WTC11 (cell line): ENCODE data around the gene PGM3.

Experiments used
- CREB1 ChIP-seq: sonication (generic); formaldehyde crosslinking; IDR thresholded peaks from 2 replicates; pipeline ENCODE4 v1.8.0; 2023; ENCODE audit warnings: mild to moderate bottlenecking, missing genetic modification reagents
- NR2C2 ChIP-seq: sonication (generic); formaldehyde crosslinking; IDR thresholded peaks from 2 replicates; pipeline ENCODE4 v1.8.0; 2022; ENCODE audit warnings: mild to moderate bottlenecking, missing genetic modification reagents
- SOX15 ChIP-seq: fragments of 250-450 bp; sonication (Bioruptor Pico); IDR thresholded peaks from 2 replicates; pipeline ENCODE4 v1.9.0; 2021; ENCODE audit warnings: mild to moderate bottlenecking
- TF ChIP-seq, protein P1 (sequence below): sonication (generic); formaldehyde crosslinking; conservative IDR thresholded peaks from 2 replicates; pipeline ENCODE4 v1.8.1; 2022; ENCODE audit warnings: mild to moderate bottlenecking, missing genetic modification reagents
- TF ChIP-seq, protein P2 (sequence below): sonication (generic); formaldehyde crosslinking; IDR thresholded peaks from 2 replicates; pipeline ENCODE4 v1.8.1; 2023; ENCODE audit warnings: mild to moderate bottlenecking, missing genetic modification reagents, moderate library complexity
- TF ChIP-seq, protein P3 (sequence below): fragments of 200-600 bp; IDR thresholded peaks from 2 replicates; pipeline ENCODE4 v1.8.0; 2022; ENCODE audit warnings: antibody characterized with exemption

GRCh38 chr6:83169106-83169505, 24.0 kb downstream of the PGM3 start:
- TF ChIP-seq, protein P1, sequence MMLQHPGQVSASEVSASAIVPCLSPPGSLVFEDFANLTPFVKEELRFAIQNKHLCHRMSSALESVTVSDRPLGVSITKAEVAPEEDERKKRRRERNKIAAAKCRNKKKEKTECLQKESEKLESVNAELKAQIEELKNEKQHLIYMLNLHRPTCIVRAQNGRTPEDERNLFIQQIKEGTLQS (CRISPR knock-in tag) = no peak
- TF ChIP-seq, protein P2, sequence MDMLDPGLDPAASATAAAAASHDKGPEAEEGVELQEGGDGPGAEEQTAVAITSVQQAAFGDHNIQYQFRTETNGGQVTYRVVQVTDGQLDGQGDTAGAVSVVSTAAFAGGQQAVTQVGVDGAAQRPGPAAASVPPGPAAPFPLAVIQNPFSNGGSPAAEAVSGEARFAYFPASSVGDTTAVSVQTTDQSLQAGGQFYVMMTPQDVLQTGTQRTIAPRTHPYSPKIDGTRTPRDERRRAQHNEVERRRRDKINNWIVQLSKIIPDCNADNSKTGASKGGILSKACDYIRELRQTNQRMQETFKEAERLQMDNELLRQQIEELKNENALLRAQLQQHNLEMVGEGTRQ = no peak
- no peak for TF ChIP-seq CREB1 (CRISPR knock-in tag)
- no peak for TF ChIP-seq SOX15 (CRISPR knock-in tag)
- TF ChIP-seq NR2C2 (CRISPR knock-in tag) = no peak
- TF ChIP-seq, protein P3, sequence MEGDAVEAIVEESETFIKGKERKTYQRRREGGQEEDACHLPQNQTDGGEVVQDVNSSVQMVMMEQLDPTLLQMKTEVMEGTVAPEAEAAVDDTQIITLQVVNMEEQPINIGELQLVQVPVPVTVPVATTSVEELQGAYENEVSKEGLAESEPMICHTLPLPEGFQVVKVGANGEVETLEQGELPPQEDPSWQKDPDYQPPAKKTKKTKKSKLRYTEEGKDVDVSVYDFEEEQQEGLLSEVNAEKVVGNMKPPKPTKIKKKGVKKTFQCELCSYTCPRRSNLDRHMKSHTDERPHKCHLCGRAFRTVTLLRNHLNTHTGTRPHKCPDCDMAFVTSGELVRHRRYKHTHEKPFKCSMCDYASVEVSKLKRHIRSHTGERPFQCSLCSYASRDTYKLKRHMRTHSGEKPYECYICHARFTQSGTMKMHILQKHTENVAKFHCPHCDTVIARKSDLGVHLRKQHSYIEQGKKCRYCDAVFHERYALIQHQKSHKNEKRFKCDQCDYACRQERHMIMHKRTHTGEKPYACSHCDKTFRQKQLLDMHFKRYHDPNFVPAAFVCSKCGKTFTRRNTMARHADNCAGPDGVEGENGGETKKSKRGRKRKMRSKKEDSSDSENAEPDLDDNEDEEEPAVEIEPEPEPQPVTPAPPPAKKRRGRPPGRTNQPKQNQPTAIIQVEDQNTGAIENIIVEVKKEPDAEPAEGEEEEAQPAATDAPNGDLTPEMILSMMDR = no peak
